Non-pigmented ciliary epithelial cell (primary cell): ENCODE data around the gene ITGA3.

Experiments
- DNase-seq: peaks from one replicate; pipeline ENCODE4 v3.0.0-alpha.2; 2010; ENCODE audit warnings: low read depth

The ITGA3 gene

GRCh38 chr17:50129728-50130558, 74.0 kb downstream of the ITGA3 start, which contains the start of gene SAMD14:
TSS of gene SAMD14 (minus strand) at chr17:50130160. CDS start at chr17:50124959, 5,201 bp downstream.
- DNase-seq: no peak

GRCh38 chr17:50130559-50131305, 74.8 kb downstream of the ITGA3 start:
- DNase-seq: no peak

- no peak for DNase-seq
Observed at GRCh38 chr17:50132104-50132794, 76.3 kb downstream of the ITGA3 start.

- DNase-seq: no peak
Observed at GRCh38 chr17:50133028-50133768, 77.3 kb downstream of the ITGA3 start.

GRCh38 chr17:50133769-50134099, 77.8 kb downstream of the ITGA3 start:
- no peak for DNase-seq

GRCh38 chr17:50134206-50135110, 78.5 kb downstream of the ITGA3 start:
- DNase-seq: no peak

GRCh38 chr17:50135316-50136095, 79.6 kb downstream of the ITGA3 start:
- no peak for DNase-seq

- no peak for DNase-seq
Observed at GRCh38 chr17:50136096-50136687, 80.3 kb downstream of the ITGA3 start.

GRCh38 chr17:50137042-50137441, 81.1 kb downstream of the ITGA3 start:
- no peak for DNase-seq

- DNase-seq: no peak
Observed at GRCh38 chr17:50139185-50139783, 83.4 kb downstream of the ITGA3 start.
